Measurements from ENCODE around the gene NUP35. TPM values are rescaled to one million over a fixed set of nuclear protein-coding genes. Genes with fewer than 3 reads are reported as not detected.
"Not testable (repeated sequence)": the region's sequence is repeated elsewhere in the genome, so short reads cannot be mapped to it uniquely, and the experiment has no call there.

The NUP35 gene
- total RNA-seq, 4 donors from 2014 or later = 5.9 to 32.8 (median 19.0) TPM

DNA sequence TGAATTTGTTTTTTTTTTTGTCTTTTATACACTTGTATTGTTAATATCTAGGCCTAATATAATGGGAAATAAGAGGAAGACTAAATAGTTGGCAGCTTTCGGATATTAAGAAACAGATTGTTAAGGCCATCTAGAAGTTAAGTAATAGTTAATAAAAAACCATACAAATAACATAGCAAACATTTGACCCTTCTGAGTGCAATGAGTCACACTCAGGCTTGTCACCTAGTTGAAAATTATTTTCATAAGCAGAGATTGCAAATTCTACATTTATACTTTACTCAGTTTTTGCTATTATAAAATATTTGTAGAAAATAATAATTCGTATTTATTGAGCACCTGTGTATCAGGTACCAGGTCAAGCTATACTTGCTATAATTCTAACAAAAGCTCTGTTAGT is 2.4 kb downstream of the NUP35 start:
- intact Hi-C loops (cut with DNase I; ENCODE audit: low total_unique reads) = no loop called here
- no peaks in the 10 kb centered on the region for H3K4me1 ChIP-seq
- H3K9me3 ChIP-seq = no peaks in the 10 kb centered on the region
- DNase-seq = no peak
- no peaks in the 10 kb centered on the region for H3K36me3 ChIP-seq
- H3K27me3 ChIP-seq = no peaks in the 10 kb centered on the region
- no peak overlapping the region for H3K4me3 ChIP-seq
- H3K27ac ChIP-seq = no peak overlapping the region
- no peak for TF ChIP-seq POLR2A (IDR thresholded peaks at IDR 0.05)
- no peak for TF ChIP-seq CTCF (IDR thresholded peaks at IDR 0.05)

DNA sequence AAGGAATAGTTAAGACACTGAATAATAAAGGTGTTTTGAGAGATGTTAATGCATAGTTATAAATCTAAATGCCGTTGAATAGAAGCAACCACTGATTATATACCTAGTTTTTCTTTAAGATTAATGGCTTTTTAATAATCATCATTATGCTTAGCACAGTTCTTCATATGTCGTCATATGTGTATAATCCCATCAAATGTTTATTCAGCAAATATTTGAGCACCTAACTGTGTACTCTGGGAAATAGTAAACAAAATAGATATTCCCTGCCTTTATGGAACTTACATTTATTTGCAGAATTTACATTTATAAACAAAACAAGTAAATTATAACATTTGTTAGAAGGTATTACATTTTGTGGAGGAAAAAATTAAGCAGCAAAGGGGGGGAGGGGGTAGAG is 9.8 kb downstream of the NUP35 start:
- TF ChIP-seq CTCF (IDR thresholded peaks at IDR 0.05) (no peak), POLR2A (IDR thresholded peaks at IDR 0.05) (no peak)
- H3K4me3 ChIP-seq = no peak overlapping the region
- DNase-seq = no peak
- H3K36me3 ChIP-seq = no peaks in the 10 kb centered on the region
- no peak overlapping the region for H3K27ac ChIP-seq
- no peaks in the 10 kb centered on the region for H3K9me3 ChIP-seq
- no peaks in the 10 kb centered on the region for H3K4me1 ChIP-seq
- intact Hi-C loops (cut with DNase I; ENCODE audit: low total_unique reads) = no loop called here
- no peaks in the 10 kb centered on the region for H3K27me3 ChIP-seq

GRCh38 chr2:183148955-183149354 is 24.7 kb downstream of the NUP35 start:
- Histone ChIP-seq H3K27ac (no peak overlapping the region), H3K4me3 (no peak overlapping the region), H3K27me3 (no peaks in the 10 kb centered on the region), H3K4me1 (no peaks in the 10 kb centered on the region), H3K9me3 (no peaks in the 10 kb centered on the region), H3K36me3 (no peaks in the 10 kb centered on the region)
- intact Hi-C loops (cut with DNase I; ENCODE audit: low total_unique reads) = no loop called here
- no peak for DNase-seq
- TF ChIP-seq CTCF (IDR thresholded peaks at IDR 0.05) (no peak), POLR2A (IDR thresholded peaks at IDR 0.05) (no peak)

DNA sequence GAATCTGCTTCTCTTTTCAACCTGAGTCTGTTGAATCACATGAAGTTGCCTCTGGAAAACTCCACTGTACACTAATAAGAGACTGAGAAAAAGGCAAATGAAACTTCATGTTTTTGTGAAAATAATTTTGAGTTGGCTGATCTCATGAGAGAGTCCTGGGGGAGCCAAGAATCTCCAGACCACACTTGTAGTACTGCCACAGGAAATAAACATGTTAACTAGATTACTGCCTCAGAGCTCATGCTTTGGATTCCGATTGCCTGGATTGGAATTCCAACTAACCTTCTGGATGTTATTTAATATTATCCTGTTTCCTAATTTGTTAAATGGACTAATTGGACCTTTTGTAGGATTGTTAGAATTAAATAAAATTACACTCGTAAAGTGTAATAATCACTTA is 25.2 kb downstream of the NUP35 start:
- no peaks in the 10 kb centered on the region for H3K27me3 ChIP-seq
- no peak for DNase-seq
- intact Hi-C loops (cut with DNase I; ENCODE audit: low total_unique reads) = no loop called here
- no peak overlapping the region for H3K4me3 ChIP-seq
- TF ChIP-seq POLR2A (IDR thresholded peaks at IDR 0.05) (no peak), CTCF (IDR thresholded peaks at IDR 0.05) (no peak)
- H3K27ac ChIP-seq = no peak overlapping the region
- H3K4me1 ChIP-seq = no peaks in the 10 kb centered on the region
- H3K36me3 ChIP-seq = no peaks in the 10 kb centered on the region
- no peaks in the 10 kb centered on the region for H3K9me3 ChIP-seq

DNA sequence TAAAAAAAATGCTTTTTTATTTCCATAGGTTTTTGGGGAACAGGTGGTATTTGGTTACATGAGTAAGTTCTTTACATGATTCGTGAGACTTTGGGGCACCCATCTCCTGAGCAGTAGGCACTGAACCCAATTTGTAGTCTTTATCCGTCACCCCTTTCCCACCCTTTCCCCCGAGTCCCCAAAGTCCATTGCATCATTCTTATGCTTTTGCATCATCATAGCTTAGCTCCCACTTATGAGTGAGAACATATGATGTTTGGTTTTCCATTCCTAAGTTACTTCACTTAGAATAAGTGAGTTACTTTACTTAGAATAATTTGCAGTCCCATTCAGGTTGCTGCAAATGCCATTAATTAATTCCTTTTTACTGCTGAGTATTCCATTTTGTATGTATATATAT is 28.0 kb downstream of the NUP35 start:
- H3K36me3 ChIP-seq; DNase-seq; H3K27ac ChIP-seq; H3K9me3 ChIP-seq; H3K4me3 ChIP-seq; H3K27me3 ChIP-seq; H3K4me1 ChIP-seq; intact Hi-C loops (cut with DNase I; ENCODE audit: low total_unique reads): not testable (repeated sequence)

GRCh38 chr2:183153967-183154366 is 29.7 kb downstream of the NUP35 start:
- intact Hi-C loops (cut with DNase I; ENCODE audit: low total_unique reads) = no loop called here
- no peak overlapping the region for H3K4me3 ChIP-seq
- no peaks in the 10 kb centered on the region for H3K9me3 ChIP-seq
- DNase-seq = no peak
- no peaks in the 10 kb centered on the region for H3K36me3 ChIP-seq
- TF ChIP-seq CTCF (IDR thresholded peaks at IDR 0.05) (no peak), POLR2A (IDR thresholded peaks at IDR 0.05) (no peak)
- no peaks in the 10 kb centered on the region for H3K4me1 ChIP-seq
- no peaks in the 10 kb centered on the region for H3K27me3 ChIP-seq
- no peak overlapping the region for H3K27ac ChIP-seq

DNA sequence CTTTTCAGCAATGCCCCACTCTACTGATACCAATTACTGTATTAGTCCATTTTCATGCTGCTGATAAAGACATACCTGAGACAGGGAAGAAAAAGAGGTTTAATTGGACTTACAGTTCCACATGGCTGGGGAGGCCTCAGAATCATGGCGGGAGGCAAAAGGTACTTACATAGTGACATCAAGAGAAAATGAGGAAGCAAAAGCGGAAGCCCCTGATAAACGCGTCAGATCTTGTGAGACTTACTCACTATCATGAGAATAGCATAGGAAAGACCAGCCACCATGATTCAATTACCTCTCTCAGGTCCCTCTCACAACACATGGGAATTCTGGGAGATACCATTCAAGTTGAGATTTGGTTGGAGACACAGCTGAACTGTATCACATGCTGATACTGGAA is 30.5 kb downstream of the NUP35 start:
- H3K4me3 ChIP-seq; H3K27me3 ChIP-seq; DNase-seq; H3K27ac ChIP-seq; H3K9me3 ChIP-seq; H3K36me3 ChIP-seq; intact Hi-C loops (cut with DNase I; ENCODE audit: low total_unique reads); H3K4me1 ChIP-seq: not testable (repeated sequence)

Measured in uterus (tissue), 4 donors.